Endothelial cell (in vitro differentiated cells): Measurements from ENCODE around the gene PRR36. TPM values are rescaled to one million over a fixed set of nuclear protein-coding genes. Genes with fewer than 3 reads are reported as not detected.

Experiments used
- DNase-seq: peaks from one replicate; pipeline ENCODE4 v3.0.0; 2021; ENCODE audit warnings: low spot score
- H3K27ac Mint-ChIP-seq: one replicate; pipeline ENCODE4 v1.8.0; 2021; ENCODE audit warnings: mixed read lengths, inconsistent platforms; ENCODE audit not compliant: unreplicated experiment
- H3K27me3 Mint-ChIP-seq: one replicate; pipeline ENCODE4 v1.8.0; 2021; ENCODE audit warnings: mild to moderate bottlenecking, moderate library complexity, mixed read lengths, inconsistent platforms; ENCODE audit not compliant: unreplicated experiment
- H3K36me3 Mint-ChIP-seq: one replicate; pipeline ENCODE4 v1.8.0; 2021; ENCODE audit warnings: mild to moderate bottlenecking, low read depth, mixed read lengths, inconsistent platforms; ENCODE audit not compliant: unreplicated experiment
- H3K4me1 Mint-ChIP-seq: one replicate; pipeline ENCODE4 v1.8.0; 2021; ENCODE audit warnings: mild to moderate bottlenecking, mixed read lengths, inconsistent platforms; ENCODE audit not compliant: unreplicated experiment
- H3K4me3 Mint-ChIP-seq: one replicate; pipeline ENCODE4 v1.8.0; 2021; ENCODE audit warnings: mild to moderate bottlenecking, mixed read lengths, inconsistent platforms; ENCODE audit not compliant: unreplicated experiment
- H3K9me3 Mint-ChIP-seq: one replicate; pipeline ENCODE4 v1.8.0; 2021; ENCODE audit warnings: mixed read lengths, inconsistent platforms; ENCODE audit not compliant: unreplicated experiment
- CTCF ChIP-seq: fragments of 200-600 bp; sonication (generic); IDR thresholded peaks from one replicate; pipeline ENCODE4 v1.5.0; 2021; ENCODE audit warnings: antibody characterized with exemption; ENCODE audit not compliant: unreplicated experiment
- total RNA-seq: library from RNA; stranded (reverse); fragmentation: NEBNext Ultra II Directional; extraction: Animal tissue kit (Norgen Biotek cat#: 25700); gene quantifications from one replicate; pipeline ENCODE4 v1.2.1, GENCODE V29; 2021; ENCODE audit not compliant: unreplicated experiment

PRR36 gene
- total RNA-seq, 1 donor from 2014 or later, result 0.23 TPM

- no peaks in the 10 kb centered on the region for H3K9me3 Mint-ChIP-seq
- no peaks in the 10 kb centered on the region for H3K4me1 Mint-ChIP-seq
- peaks cover 7% of the 10 kb centered on the region for H3K27me3 Mint-ChIP-seq
- H3K4me3 Mint-ChIP-seq, result no peak overlapping the region
- no peak for TF ChIP-seq CTCF
- no peak overlapping the region for H3K27ac Mint-ChIP-seq
- DNase-seq, result no peak
- H3K36me3 Mint-ChIP-seq, result no peaks in the 10 kb centered on the region
Measured at GRCh38 chr19:7879836-7880235, 5.6 kb upstream of the PRR36 start.

GRCh38 chr19:7879111-7879807 lies 5.1 kb upstream of the PRR36 start:
- H3K36me3 Mint-ChIP-seq, result no peaks in the 10 kb centered on the region
- no peak overlapping the region for H3K4me3 Mint-ChIP-seq
- H3K27ac Mint-ChIP-seq, result no peak overlapping the region

GRCh38 chr19:7877249-7877836 lies 3.2 kb upstream of the PRR36 start:
- no peak for TF ChIP-seq CTCF
- Mint-ChIP-seq H3K27ac (no peak overlapping the region), H3K9me3 (no peaks in the 10 kb centered on the region), H3K36me3 (no peaks in the 10 kb centered on the region), H3K27me3 (peaks cover 7% of the 10 kb centered on the region), H3K4me3 (no peak overlapping the region), H3K4me1 (no peaks in the 10 kb centered on the region)
- DNase-seq, result no peak

More at GRCh38 chr19:7879111-7879807, 5.1 kb upstream of the PRR36 start:
- DNase-seq, result no peak
- TF ChIP-seq CTCF, result no peak
- Mint-ChIP-seq H3K4me1 (no peaks in the 10 kb centered on the region), H3K9me3 (no peaks in the 10 kb centered on the region), H3K27me3 (peaks cover 7% of the 10 kb centered on the region)

- Mint-ChIP-seq H3K27ac (no peak overlapping the region), H3K27me3 (peaks cover 17% of the 10 kb centered on the region), H3K4me3 (peak overlapping the region; percentile 67), H3K4me1 (no peaks in the 10 kb centered on the region), H3K9me3 (no peaks in the 10 kb centered on the region), H3K36me3 (no peaks in the 10 kb centered on the region)
- no peak for TF ChIP-seq CTCF
- DNase-seq, result no peak
Measured at GRCh38 chr19:7874897-7875273, 695 bp upstream of the PRR36 start.
